Left ventricle myocardium superior (tissue), 1 donor: ENCODE measurements around the gene MRPL45. TPM values are rescaled to one million over a fixed set of nuclear protein-coding genes. Genes with fewer than 3 reads are reported as not detected.
A peak's percentile ranks its signal among the peaks of the same experiment; 100 is the strongest.

Experiments
- ATAC-seq: fragments of 200-7000 bp; cut with Tn5 transposase; one replicate; pipeline ENCODE4 v1.9.1; 2020; ENCODE audit warnings: mild to moderate bottlenecking, moderate library complexity
- DNase-seq: peaks from one replicate; pipeline ENCODE4 v3.0.0-alpha.2; 2020
- intact Hi-C: fragments of 100-400 bp; cut with micrococcal nuclease; formaldehyde crosslinking; loops from one replicate; pipeline ENCODE4 v1.11.0; 2022
- total RNA-seq: library from RNA; stranded (reverse); fragmentation: NEBNext Ultra II Directional; extraction: Animal tissue kit (Norgen Biotek cat#: 25700); gene quantifications from one replicate; pipeline ENCODE4 v1.2.1, GENCODE V29; 2021
- donor health status: DM: no; HTN: yes; CAD: no; lungs with severe emphysema.

MRPL45 gene
- total RNA-seq, 1 donor from 2014 or later, result 39.5 TPM

GRCh38 chr17:38341035-38341721, 44.2 kb downstream of the MRPL45 start:
- DNase-seq (peak; percentile 90), ATAC-seq (peak; percentile 91)
- intact Hi-C loops, result no loop called here

GRCh38 chr17:38342886-38343607, 46.1 kb downstream of the MRPL45 start:
- ATAC-seq, result no peak
- DNase-seq, result no peak
- intact Hi-C loops, result no loop called here

- ATAC-seq (no peak), DNase-seq (no peak)
- intact Hi-C loops, result no loop called here
Measured at GRCh38 chr17:38343608-38344419, 46.8 kb downstream of the MRPL45 start, which contains the start of gene GPR179. Gene GPR179 (minus strand): TSS chr17:38343956. CDS start chr17:38343789, 167 bp downstream.

GRCh38 chr17:38344420-38344745, 47.4 kb downstream of the MRPL45 start:
- intact Hi-C loops, result no loop called here
- ATAC-seq (no peak), DNase-seq (no peak)

- ATAC-seq (no peak), DNase-seq (no peak)
- intact Hi-C loops, result no loop called here
Measured at GRCh38 chr17:38345743-38346142, 48.8 kb downstream of the MRPL45 start.

- intact Hi-C loops, result loop anchor here (1.0 kb wide), 1 partner anchor 66 kb away; no protein-coding TSS in a partner anchor
Measured at GRCh38 chr17:38349097-38349730, 52.2 kb downstream of the MRPL45 start.

GRCh38 chr17:38350035-38350434, 53.1 kb downstream of the MRPL45 start:
- ATAC-seq, result no peak
- DNase-seq, result no peak
- intact Hi-C loops, result no loop called here

More at GRCh38 chr17:38349097-38349730, 52.2 kb downstream of the MRPL45 start:
- peak; percentile 88 for DNase-seq
- peak; percentile 44 for ATAC-seq

- intact Hi-C loops, result no loop called here
- peak; percentile 96 for ATAC-seq
Measured at GRCh38 chr17:38351412-38352222, 54.6 kb downstream of the MRPL45 start, which contains the start of gene SOCS7. Gene SOCS7 (plus strand): TSS chr17:38351844. CDS start chr17:38352053, 209 bp downstream.

GRCh38 chr17:38352245-38353085, 55.5 kb downstream of the MRPL45 start:
- intact Hi-C loops, result no loop called here
- DNase-seq (peak; percentile 49), ATAC-seq (peak; percentile 25)

More at GRCh38 chr17:38351412-38352222, 54.6 kb downstream of the MRPL45 start, which contains the start of gene SOCS7:
- DNase-seq, result peak; percentile 97

GRCh38 chr17:38353086-38353604, 56.2 kb downstream of the MRPL45 start:
- DNase-seq (no peak), ATAC-seq (peak; percentile 4)
- intact Hi-C loops, result no loop called here

- intact Hi-C loops, result no loop called here
- DNase-seq (no peak), ATAC-seq (no peak)
Measured at GRCh38 chr17:38353668-38354067, 56.7 kb downstream of the MRPL45 start.

GRCh38 chr17:38354466-38354865, 57.5 kb downstream of the MRPL45 start:
- intact Hi-C loops, result no loop called here
- DNase-seq, result no peak
- no peak for ATAC-seq

GRCh38 chr17:38355251-38355650, 58.3 kb downstream of the MRPL45 start:
- no peak for ATAC-seq
- intact Hi-C loops, result no loop called here
- DNase-seq, result no peak

GRCh38 chr17:38357486-38358123, 60.6 kb downstream of the MRPL45 start:
- ATAC-seq (peak; percentile 25), DNase-seq (no peak)
- intact Hi-C loops, result no loop called here

GRCh38 chr17:38358586-38359513, 61.9 kb downstream of the MRPL45 start:
- DNase-seq, result no peak
- intact Hi-C loops, result no loop called here
- ATAC-seq, result peak; percentile 50
